DOHH2 (cell line): ENCODE results near the gene GRIN2C.

Source experiments
- H3F3A ChIP-seq: fragments of 200-600 bp; sonication (generic), shearing (Covaris generic); 2 replicates; pipeline ENCODE4 v1.6.0; 2016; ENCODE audit warnings: antibody characterized with exemption, mild to moderate bottlenecking; ENCODE audit not compliant: control insufficient read depth, insufficient read depth
- H3K27ac ChIP-seq: fragments of 200-600 bp; sonication (generic); 2 replicates; pipeline ENCODE4 v1.5.1; 2014; ENCODE audit warnings: low read depth, mild to moderate bottlenecking, low read length, moderate library complexity
- H3K27me3 ChIP-seq: fragments of 200-600 bp; sonication (generic); 2 replicates; pipeline ENCODE4 v1.6.1; 2014; ENCODE audit warnings: mild to moderate bottlenecking, low read length, mixed read lengths; ENCODE audit not compliant: control insufficient read depth
- H3K36me3 ChIP-seq: fragments of 200-600 bp; sonication (generic); 2 replicates; pipeline ENCODE4 v1.6.1; 2014; ENCODE audit warnings: mild to moderate bottlenecking, low read length, moderate library complexity, mixed read lengths; ENCODE audit not compliant: control insufficient read depth
- H3K4me1 ChIP-seq: fragments of 200-600 bp; sonication (generic); 2 replicates; pipeline ENCODE4 v1.6.1; 2014; ENCODE audit warnings: mild to moderate bottlenecking, low read length, mixed read lengths; ENCODE audit not compliant: control insufficient read depth
- H3K4me2 ChIP-seq: fragments of 200-600 bp; sonication (generic); 2 replicates; pipeline ENCODE4 v1.6.0; 2014; ENCODE audit warnings: mild to moderate bottlenecking, low read length, moderate library complexity
- H3K4me3 ChIP-seq: fragments of 200-600 bp; sonication (generic); 2 replicates; pipeline ENCODE4 v1.5.1; 2014; ENCODE audit warnings: mild to moderate bottlenecking, low read length, mixed read lengths
- H3K79me2 ChIP-seq: fragments of 200-600 bp; sonication (generic); 2 replicates; pipeline ENCODE4 v1.6.1; 2014; ENCODE audit warnings: mild to moderate bottlenecking, low read length, mixed read lengths; ENCODE audit not compliant: control insufficient read depth
- H3K9me2 ChIP-seq: fragments of 200-600 bp; sonication (generic); replicated peaks from 2 replicates; pipeline ENCODE4 v1.6.1; 2014; ENCODE audit warnings: mild to moderate bottlenecking, low read length, mixed read lengths; ENCODE audit not compliant: control insufficient read depth
- H3K9me3 ChIP-seq: fragments of 200-600 bp; sonication (generic); 2 replicates; pipeline ENCODE4 v1.6.1; 2014; ENCODE audit warnings: antibody characterized with exemption, low read length, mixed read lengths; ENCODE audit not compliant: control insufficient read depth, insufficient read depth
- H4K20me1 ChIP-seq: fragments of 200-600 bp; sonication (generic); 2 replicates; pipeline ENCODE4 v1.6.0; 2014; ENCODE audit warnings: low read depth, mild to moderate bottlenecking, antibody characterized with exemption, low read length, moderate library complexity; ENCODE audit not compliant: control insufficient read depth, insufficient read depth
- EZH2phosphoT487 ChIP-seq: fragments of 200-600 bp; sonication (generic); IDR thresholded peaks from 2 replicates; pipeline ENCODE4 v1.6.1; 2017; ENCODE audit warnings: borderline replicate concordance, mild to moderate bottlenecking, antibody characterized with exemption, low read length, moderate library complexity, mixed read lengths
- TF ChIP-seq, protein P1 (sequence below): fragments of 200-600 bp; sonication (generic); IDR thresholded peaks from one replicate; pipeline ENCODE4 v1.5.1; 2014; ENCODE audit warnings: antibody characterized with exemption, mild to moderate bottlenecking, low read depth, low read length; ENCODE audit not compliant: poor library complexity, severe bottlenecking

GRIN2C gene

DNA sequence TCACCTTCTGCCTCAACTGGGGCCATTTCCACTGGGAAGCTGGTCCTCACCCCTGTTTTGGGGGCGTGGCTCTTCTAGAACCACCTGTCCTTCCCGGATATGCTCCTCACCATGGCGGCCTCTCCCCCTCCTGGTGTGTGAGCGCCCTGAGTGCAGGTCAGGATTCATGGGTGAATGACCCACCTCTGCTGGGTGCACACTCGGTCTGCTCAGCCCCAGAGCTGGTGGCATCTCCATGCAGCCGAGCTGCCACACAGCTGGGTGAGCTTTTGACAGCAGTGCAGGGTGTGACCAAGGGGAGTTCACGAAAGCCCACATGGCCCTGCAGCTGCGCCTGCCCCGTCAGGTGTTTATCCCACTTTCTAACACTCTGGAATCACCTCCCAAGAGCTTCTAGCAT, 27.3 kb downstream of the GRIN2C start:
- Histone ChIP-seq H3K4me3 (peak overlapping the region; percentile 20; the same call in 1 of the 2 replicates), H3K79me2 (no peaks in the 10 kb centered on the region), H3K4me2 (peak overlapping the region; percentile 39), H3K36me3 (no peaks in the 10 kb centered on the region), H3K9me3 (no peaks in the 10 kb centered on the region), H3K27me3 (no peaks in the 10 kb centered on the region), H3F3A (peaks cover 3% of the 10 kb centered on the region; the same call in 1 of the 2 replicates), H4K20me1 (no peaks in the 10 kb centered on the region), H3K27ac (peak overlapping the region; percentile 25), H3K4me1 (peaks cover 39% of the 10 kb centered on the region), H3K9me2 (no peaks in the 10 kb centered on the region)
- TF ChIP-seq, protein P1, sequence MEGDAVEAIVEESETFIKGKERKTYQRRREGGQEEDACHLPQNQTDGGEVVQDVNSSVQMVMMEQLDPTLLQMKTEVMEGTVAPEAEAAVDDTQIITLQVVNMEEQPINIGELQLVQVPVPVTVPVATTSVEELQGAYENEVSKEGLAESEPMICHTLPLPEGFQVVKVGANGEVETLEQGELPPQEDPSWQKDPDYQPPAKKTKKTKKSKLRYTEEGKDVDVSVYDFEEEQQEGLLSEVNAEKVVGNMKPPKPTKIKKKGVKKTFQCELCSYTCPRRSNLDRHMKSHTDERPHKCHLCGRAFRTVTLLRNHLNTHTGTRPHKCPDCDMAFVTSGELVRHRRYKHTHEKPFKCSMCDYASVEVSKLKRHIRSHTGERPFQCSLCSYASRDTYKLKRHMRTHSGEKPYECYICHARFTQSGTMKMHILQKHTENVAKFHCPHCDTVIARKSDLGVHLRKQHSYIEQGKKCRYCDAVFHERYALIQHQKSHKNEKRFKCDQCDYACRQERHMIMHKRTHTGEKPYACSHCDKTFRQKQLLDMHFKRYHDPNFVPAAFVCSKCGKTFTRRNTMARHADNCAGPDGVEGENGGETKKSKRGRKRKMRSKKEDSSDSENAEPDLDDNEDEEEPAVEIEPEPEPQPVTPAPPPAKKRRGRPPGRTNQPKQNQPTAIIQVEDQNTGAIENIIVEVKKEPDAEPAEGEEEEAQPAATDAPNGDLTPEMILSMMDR: no peak
- no peak for TF ChIP-seq EZH2phosphoT487

DNA sequence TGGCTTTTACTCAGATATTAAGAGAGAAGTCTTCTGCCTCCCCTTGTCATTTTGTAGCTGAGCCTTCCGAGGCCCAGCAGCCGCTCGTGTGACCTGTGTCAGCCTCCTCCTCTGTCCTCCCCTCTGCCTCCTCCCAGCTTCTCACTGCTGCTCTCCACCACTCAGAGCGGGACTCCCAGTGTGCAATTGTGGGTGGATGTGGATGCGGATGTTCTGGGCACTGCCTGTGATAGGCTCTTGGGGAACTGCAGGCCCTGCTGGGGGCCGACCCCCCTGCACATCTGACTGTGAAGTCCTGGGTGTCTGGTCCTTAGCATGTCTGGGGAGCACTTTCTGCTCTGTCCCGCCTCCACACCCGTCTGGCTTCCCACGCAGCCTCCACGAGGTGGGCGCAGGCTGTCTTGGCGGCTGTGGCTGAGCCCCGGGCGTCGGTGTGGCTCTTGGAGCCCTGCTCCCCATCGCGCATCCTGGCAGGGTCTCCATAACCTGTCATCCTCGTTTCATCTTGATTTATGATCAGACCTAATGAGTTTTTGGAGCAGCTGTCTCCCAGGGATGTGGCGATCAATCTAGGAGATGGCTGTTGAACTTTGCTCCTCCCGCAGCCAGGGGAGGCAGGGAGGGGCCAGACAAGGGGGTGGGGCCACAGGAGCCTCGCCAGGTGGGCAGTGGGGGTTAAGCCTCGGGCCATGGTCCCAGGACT, 28.1 kb downstream of the GRIN2C start:
- H3K36me3 ChIP-seq: no peaks in the 10 kb centered on the region
- H3K4me2 ChIP-seq: no peak overlapping the region
- H3K27ac ChIP-seq: no peak overlapping the region
- H3K4me1 ChIP-seq: peaks cover 39% of the 10 kb centered on the region
- no peaks in the 10 kb centered on the region for H4K20me1 ChIP-seq
- H3F3A ChIP-seq: peaks cover 3% of the 10 kb centered on the region; the same call in 1 of the 2 replicates
- H3K79me2 ChIP-seq: no peaks in the 10 kb centered on the region
- TF ChIP-seq, protein P1: no peak
- TF ChIP-seq EZH2phosphoT487: no peak
- H3K27me3 ChIP-seq: no peaks in the 10 kb centered on the region
- no peaks in the 10 kb centered on the region for H3K9me2 ChIP-seq
- H3K4me3 ChIP-seq: no peak overlapping the region
- H3K9me3 ChIP-seq: no peaks in the 10 kb centered on the region

DNA sequence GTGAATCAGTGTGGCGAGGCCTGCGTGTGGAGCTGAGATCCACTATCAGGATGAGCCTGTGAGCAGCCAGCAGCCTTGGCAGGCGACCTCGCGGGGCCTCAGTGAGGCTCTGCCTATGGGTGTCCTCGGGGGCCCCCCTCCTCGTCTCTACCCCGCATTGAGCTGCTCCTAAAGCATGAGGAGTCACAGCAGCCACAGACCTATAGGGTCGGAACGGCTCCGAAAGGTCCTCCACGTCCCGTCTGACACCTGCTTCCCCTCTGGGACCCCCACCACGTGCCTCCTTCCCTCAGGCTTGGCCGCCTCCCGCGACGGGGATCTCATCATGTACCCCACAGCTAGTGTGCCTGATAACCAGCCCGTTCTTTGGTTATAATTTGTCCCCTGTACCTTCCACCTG, 28.8 kb downstream of the GRIN2C start:
- H3K9me3 ChIP-seq: no peaks in the 10 kb centered on the region
- H3K27ac ChIP-seq: no peak overlapping the region

More for the DNA sequence above, 28.8 kb downstream of the GRIN2C start:
- peaks cover 3% of the 10 kb centered on the region; the same call in 1 of the 2 replicates for H3F3A ChIP-seq
- H3K4me3 ChIP-seq: no peak overlapping the region
- H4K20me1 ChIP-seq: no peaks in the 10 kb centered on the region
- H3K79me2 ChIP-seq: no peaks in the 10 kb centered on the region
- H3K36me3 ChIP-seq: no peaks in the 10 kb centered on the region
- no peak overlapping the region for H3K4me2 ChIP-seq
- TF ChIP-seq, protein P1: no peak
- no peak for TF ChIP-seq EZH2phosphoT487
- H3K4me1 ChIP-seq: peaks cover 39% of the 10 kb centered on the region
- no peaks in the 10 kb centered on the region for H3K9me2 ChIP-seq
- H3K27me3 ChIP-seq: no peaks in the 10 kb centered on the region
